CD4-positive, alpha-beta T cell treated with Interleukin-15 for 1 hour (primary cell): Measurements from ENCODE around the gene GPATCH2L.

Experiments used
- DNase-seq: peaks from one replicate; pipeline ENCODE4 v3.0.0-alpha.2; 2020

The GPATCH2L gene

DNA sequence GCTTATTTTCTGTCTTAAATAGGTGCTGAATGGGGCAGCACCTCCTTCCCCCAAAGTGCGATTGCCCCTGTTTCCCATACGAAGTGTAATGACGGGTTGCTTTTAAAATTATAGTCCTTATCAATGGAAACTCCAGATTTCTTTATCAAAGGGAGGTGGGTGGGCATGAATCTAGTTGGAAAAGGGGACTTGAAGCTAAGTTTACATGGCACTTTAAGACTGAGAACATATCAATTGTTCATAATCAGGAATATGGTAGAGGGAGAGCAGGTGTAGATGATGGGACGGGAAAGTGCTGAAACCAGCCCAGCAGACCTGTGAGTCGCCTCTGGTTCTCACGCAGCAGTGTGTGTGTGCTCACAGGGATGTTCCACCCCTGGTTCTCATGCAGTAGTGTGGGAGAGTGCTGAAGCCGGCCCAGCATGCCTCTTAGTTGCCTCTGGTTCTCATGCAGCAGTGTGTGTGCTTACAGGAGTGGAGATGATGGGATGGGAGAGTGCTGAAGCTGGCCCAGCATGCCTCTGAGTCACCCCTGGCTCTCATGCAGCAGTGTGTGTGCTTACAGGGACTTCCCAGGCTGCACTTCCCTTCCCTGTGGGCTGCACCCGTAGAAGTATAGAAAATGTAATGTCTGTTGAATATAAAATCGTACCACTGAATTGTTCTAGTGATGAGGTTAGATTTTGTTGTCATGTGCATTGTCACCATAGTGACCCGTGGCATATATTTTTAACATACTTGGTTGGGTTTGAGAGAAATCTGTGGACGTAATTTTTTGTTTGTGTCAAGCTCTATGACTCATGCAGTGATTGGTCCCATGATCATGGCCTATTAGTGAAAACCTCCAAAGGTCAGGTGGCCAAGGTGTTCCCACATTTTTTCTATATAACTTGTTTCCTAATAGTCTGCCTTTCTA lies 51.6 kb downstream of the GPATCH2L start:
- peak; percentile 30 for DNase-seq

DNA sequence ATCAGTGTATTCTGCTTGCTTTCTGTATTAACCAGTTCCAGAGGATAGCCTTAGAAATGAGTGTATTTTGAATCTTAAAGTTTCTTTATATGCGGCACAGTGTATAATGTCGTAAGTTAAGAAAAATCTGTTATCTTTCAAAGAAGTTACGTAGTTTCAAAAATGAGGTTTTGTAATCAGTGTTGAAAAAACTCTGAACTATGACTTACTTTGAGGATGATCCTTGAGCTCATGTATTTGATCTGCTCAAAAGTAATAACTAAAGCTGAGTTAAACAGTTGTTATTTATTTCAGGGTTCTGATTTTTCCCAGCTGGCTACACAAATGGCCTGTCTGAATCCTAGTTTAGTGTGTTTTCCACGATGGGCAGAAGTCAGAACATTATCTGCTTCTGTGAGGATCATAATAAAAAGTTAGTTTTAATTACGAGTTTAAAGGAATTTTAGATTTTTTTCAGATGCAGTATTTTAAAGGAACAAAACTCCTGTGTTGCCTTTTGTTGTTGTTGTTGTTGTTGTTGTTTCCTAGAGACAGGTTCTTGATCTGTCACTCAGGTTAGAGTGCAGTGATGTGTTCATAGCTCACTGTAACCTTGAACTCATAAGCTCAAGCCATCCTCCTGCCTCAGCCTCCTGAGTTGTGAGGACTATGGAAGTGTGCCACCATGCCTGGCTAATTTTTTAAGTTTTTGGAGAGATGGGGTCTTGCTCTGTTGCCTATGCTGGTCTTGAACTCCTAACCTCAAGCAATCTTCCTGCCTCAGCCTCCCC lies 52.9 kb downstream of the GPATCH2L start:
- no peak for DNase-seq

DNA sequence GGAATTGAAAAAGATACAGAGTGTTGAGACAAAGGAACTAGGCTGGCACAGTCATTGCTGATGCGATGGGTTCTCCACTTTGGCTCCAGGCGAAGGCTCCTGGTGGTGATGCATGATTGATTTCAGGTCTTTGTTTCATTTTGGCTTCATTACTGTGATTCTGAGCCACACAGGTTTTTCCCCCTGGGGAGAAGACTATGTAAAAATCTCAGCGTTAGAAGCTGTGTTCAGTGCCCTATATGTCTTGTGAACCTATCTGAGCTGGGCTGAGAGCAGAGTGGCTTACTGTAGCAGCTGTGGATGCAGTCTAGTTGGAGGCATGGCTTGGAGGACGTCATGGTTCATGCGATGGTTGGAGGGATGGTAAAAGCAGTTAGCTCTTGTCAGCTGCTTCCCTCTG lies 54.0 kb downstream of the GPATCH2L start:
- no peak for DNase-seq

DNA sequence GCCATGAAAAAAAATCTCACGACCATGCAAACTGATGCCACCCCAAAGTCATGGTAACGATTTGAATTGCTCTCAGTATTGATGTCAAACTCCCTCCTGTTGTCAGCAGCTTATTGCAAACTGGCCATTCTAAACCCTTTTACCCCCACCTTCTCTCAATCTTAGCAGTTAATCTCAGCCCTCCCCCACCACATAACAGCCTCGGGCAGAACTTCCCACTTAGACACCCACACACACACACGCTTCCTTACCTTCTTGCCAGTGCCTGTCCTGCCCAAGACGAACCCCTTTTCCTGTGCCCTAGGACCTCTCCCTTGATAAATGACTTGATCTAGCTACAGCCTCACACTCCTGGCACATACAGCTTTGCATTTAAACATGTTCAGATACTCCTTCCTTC lies 56.6 kb downstream of the GPATCH2L start:
- DNase-seq, result no peak

DNA sequence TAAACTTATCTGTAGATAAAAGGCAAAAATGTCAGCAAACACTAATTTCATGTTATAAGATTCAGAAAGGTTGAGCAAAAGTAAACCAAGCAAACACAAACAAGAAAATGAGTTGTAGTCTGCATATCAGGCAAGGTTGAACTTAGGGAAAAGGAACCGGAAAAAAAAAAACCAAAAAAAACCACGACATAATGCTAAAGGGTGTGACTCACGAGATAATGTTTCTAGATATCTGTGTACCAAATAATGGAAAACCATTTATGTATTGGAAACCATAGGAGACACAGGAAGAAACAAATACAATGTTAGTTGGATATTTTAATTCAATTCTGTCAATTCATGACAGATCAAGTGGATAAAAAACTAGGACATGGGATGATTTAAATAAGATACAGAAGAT lies 60.5 kb downstream of the GPATCH2L start:
- DNase-seq, result no peak

DNA sequence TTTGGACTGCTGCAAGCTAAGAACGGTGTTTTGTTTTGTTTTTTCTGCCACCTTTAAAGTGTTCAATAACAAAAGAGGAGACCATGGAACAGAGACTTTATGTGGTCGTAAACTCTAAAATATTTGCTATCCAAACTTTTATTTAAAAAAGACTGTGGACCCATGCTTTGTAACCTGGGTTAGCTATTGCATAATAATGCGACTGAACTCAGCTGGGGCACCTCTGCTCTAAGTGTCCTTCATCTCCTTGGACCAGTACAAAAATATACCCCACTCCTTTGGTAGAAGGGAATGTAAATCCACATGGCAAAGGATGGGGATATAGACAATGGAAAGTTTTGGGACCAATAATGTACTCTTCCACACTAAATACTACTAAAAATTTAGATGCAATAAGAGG lies 65.5 kb downstream of the GPATCH2L start:
- DNase-seq, result no peak

DNA sequence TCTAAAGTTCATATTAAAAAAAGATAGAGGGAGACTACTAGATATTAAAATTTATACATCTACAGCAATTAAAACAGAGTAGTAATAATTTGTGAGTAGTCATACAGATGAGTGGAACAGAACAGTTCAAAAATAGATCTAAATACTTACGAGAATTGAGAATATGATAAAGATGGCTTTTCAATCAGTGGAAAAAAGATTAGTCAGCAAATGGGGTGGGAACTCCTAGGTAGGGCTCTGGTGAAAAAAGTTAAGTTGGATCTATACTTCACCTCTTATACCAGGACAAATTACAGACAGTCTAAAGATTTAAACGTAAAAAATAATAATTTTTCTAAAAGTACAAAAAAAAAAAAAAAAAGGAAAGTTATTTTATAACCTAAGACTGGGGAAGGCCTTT lies 66.9 kb downstream of the GPATCH2L start:
- no peak for DNase-seq

DNA sequence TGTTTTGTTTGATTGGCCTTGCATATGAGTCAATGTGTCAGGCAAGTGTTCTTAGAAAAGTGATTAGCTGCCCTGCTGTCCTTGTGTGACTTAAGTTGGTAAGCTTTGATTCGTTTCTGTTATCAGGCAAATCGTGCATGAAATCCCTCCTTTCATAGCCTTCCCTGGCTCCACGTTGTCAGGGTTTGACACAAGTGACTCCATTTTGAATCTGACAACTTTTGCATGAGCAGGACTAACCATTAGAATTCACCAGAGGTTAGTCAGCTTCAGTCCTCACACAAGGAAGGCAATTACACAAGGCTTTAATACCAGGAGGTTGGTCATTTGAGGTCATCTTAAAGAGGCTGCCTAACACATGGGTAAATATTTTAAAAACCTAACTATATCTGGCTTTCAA lies 68.2 kb downstream of the GPATCH2L start:
- no peak for DNase-seq

DNA sequence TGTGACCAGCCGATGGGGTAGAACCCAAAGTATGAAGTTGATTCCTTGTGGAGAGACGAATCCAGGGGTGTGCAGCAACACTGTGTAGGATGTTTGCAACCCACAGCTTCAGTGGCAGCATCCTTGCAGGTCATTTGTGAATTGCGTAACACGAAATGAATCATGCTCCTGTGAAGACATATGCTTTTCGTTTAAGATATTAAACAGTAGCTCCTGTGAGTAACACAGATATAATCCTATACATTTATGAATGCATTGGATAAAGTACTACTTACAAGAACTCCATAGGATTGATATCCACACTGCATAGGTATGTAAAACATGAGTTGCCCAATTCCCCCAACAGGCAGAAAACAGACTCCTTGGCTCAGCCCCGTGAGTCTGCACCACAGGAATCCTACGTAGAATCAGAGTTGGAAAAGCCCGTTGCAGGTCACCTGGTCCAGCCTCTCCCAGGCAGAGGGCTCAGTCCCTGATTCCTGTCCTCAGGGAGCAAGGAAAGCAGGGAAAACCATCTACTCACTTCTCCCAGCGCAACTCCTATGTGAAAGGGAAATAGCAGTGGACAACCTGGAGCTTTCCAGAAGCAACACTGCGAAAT lies 75.8 kb downstream of the GPATCH2L start:
- DNase-seq, result no peak

DNA sequence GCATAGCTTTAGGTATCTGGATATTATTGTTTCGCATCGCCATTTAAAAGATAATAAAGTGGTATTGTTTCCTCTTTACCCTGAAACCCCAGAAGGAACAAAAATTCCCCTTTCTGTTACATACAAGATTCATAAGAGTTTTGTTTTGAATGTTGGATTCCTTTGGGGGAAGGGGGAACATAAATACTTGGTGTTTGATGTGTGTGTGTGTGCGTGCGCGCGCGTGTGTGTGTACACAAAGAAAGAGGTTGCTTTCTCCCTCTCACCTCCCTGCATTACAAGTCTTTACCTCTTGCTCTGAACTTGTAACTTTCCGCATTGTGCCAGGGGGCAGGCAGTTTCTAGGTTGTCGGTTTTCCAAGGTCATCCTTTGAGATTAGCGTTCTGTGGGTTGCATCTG lies 76.4 kb downstream of the GPATCH2L start:
- no peak for DNase-seq

DNA sequence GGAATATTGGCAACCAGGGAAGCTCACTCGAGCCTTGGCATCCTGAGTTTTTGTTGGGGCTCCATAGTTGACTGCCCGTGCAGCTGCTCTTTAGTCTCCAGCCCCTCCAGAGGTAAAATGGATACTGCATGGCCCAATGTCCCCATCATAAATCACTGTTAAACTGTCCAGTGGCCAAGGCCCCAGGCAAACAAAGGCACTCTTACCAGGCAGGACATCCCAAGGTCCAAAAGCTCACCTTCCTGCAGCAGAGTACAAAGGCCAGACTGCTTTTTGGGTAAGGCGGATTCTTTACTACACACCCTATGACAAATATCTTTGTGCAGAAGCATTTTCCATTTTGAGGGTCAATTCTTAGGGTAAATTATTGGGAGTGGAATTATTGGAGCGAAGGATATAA lies 81.1 kb downstream of the GPATCH2L start:
- no peak for DNase-seq

DNA sequence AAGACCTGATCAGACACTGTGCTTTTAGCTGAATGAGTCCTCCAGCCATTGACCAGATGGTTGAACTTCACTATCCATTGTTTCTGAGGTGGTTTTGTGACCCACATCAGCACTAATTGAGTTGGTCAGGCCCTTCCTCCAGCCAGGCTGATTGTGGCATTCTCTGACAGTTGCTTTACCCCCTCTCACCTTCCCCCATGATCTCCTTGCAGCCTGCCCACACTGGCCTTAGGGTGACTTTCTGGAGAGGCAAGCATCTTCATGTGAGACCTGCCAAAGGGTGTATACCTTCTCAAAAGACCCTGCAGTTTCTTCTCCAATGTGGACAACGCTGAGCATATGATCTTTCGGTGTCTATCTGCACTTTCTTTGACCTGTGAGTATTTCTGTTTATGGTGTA lies 83.9 kb downstream of the GPATCH2L start:
- DNase-seq, result no peak

DNA sequence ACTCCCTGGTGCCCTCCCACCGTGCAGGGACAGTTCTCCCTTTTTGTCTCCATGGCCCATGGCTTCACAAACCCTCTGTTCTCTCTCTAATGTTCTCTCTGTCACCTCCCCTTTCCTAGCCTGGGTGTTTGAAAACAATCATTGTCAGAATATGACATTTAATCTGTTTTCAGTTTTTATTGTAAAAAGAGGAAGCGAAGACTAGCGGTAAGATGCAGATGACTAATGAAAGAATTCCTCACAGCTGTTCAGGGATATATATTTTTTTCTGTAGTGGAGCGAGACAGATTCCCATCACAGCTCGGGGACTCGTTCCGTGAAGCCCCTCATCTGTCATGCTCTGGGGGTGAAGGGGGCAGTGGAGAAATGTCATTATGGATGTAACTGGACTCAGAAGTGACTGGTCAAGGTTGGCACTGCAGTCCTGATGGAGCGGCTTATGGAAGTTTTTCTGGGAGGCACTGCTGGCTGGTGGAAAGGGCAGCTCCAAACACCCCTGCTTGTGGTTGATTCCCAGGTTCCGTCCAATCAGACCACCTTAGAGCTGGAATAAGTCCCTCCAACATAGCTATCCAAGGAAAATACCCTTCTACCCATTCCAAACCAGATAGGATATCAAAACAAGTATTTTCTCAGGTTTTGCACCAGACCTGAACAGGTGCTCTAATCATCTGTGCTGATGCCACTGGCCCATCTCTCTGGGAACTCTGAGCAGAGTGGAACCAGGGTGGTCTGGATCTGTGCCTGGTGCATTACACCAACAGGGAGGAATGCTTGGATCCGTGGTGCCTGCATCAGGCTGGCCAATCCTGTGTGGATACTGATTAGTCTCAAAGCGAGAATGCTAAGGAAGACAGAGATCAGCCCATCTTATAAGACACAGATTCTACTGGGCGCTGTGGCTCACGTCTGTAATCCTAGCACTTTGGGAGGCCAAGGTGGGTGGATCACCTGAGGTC lies 84.7 kb downstream of the GPATCH2L start:
- no peak for DNase-seq

DNA sequence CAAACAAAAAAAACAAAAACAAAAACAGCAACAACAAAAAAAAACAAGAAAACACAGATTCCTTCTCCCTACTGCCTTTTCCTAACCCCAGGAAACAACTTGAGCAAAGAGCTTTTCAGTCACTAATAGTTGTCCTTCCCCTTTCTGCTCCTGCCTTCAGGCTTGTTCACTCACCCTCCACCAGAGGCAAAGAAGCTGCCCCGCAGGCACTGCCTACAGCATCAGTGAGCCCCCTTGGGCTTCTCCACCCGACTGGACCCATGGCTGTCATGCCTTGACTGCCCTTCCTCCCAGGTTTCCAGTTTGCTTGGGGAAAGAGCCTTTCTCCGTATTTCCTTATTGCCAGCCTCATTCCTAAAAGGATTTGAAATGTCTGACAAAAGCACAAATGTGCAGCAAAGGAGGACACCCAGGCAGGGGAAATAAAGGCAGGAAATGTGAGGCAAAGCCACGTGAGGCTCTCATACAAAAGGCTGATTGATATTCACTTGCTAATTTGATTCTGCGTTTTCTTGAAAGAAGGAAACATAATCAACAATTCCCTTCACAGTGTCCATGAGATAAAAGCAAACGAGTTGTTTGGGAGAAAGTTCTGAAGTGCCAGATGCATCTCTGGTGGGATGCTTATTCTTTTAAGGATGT lies 85.7 kb downstream of the GPATCH2L start:
- no peak for DNase-seq

DNA sequence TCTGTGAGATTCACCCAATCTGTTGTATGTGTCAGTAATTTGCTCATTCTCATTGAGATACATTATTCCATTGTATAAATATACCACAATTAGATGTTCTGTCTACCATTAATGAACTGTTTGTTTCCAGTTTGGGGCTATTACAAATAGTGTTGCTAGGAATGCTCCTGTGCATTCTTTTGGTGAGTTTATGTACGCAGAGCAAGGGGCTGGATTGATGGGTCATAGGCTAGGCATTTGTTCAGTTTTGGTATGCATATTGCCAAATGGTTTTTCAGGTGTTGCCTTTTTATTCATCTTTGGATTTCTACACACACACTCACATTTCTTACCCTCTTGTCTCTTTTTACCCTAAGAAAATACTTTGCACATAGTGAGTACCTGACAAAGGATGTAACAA lies 93.4 kb downstream of the GPATCH2L start:
- no peak for DNase-seq

DNA sequence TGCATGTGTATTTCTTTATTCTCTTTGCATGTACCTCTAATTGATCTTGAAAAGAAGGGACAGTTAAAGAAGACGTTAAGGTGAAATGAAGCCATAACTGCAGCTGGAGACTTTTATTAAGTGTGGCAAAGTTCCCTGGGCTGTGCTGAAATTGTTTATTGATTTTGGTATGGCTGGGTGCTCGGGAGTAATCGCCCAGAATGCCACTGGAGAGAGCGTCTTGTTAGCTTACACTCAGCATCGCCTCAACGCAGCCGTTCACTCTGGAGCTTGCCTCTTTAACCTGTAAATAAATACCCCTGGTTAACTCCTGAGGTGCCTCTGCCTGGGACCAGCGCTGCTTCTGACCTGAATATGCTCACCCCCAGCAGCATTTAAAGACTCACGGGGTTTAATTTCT lies 98.6 kb downstream of the GPATCH2L start:
- DNase-seq, result no peak

DNA sequence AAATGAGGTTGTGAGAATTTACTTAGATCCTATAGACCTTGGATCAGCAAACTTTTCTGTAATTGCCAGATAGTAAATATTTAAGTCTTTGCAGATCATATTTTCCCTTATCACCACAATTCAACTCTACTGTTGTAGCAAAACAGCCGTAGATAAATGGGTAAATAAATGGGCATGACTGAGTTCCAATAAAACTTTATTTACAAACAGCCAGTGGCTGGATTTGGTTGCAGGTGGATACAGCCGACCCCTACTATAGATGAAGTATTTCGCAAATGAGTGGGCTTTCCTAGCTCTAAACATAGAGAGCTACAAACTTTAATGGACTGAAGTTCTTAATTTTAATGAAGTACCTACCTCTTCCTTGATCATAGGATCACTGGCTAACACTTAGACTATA lies 100.7 kb downstream of the GPATCH2L start:
- DNase-seq, result no peak

DNA sequence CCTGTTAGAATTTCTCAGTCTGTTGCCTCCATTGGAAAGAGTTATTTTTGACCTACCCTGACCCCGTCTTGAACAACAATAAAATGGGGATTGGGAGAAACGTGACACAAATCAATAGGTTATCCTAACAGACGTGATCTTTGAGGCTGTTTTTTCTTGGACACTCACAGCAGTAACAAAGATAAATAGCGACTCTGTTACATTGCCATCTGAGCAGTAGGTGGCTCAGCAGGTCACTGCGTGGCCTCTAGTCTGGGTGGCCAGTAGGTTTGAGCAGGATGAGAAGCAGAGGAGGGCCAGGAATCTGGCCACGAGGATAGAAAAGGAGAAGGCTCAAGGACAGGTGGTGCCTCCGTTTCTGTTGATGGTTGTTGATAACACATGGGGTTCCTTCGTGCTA lies 101.4 kb downstream of the GPATCH2L start:
- no peak for DNase-seq

DNA sequence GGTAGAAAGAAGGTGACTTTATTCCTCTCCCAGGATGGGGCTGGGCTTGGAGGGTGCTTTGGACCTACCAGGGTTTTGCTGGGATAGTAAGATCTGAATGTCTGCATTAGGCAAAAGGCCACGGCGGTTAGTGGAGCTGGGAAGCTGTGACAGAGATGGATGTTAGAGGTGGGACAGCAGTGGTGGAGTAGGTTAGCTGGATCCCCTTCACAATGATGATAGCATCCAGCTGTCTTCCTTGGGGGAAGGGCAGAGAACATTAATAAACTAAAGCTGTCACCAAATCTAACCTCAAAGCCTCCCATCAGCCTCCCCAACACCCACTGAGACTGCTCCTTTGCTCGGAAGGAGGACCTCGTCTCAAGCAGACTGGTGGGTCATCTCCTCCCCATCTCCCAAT lies 104.8 kb downstream of the GPATCH2L start:
- DNase-seq, result no peak

DNA sequence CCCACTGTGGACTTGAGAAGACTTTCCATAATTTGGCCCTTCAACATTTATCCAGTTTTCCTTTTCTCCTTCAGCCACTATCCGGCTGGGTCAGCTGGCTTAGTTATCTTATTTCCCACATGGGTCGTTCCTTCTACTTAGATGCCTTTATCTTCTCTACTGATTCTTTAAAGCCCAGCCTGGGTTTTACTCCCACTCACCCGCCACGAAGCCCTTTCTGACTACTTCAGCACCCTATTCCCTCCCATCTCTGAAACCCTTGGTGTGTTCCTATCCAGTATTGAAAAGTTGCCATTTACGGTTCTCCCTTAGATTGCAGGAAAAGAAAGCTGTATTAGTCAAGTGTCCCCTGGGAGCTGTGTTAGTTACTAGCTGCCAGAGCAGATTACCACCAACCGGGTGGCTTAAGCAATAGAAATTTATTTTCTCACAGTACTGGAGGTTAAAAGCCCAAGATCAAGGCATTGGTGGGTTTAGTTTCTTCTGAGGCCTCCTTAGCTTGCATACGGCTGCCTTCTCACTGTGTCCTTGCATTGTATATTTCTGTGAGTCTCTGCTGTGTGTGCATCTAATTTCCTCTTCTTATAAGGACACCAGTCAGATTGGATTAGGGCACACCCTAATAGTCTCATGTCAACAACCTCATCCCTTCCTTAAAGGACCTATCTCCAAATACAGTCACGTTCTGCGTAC lies 105.5 kb downstream of the GPATCH2L start:
- DNase-seq, result no peak

DNA sequence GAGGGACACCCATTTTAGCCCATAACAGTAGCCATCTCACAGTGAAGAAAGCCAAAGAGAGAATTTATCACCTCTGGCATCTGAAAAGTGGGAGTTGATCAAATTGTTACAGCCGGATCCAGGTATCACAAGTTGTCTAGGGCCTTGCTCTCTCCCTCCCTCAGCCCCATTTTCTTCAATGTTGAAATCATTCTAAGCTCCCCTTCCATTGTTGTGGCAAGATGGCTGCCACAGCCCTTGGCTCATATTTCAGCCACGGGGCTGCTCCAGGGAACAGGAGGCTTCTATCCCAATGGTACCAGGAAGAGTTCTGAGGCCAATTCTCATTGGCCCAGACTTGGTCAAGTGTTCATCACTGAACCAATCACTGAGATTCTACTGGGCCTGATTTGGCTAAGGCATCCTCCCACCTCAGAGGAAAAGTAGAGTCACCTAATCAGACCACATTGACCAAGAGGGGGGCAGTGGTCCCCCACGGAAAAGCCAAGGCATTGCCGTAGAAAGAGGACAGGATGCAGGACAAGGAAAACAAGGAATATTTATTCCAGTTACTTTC lies 106.2 kb downstream of the GPATCH2L start:
- no peak for DNase-seq
